HG03460 (cell line): ENCODE data around the gene FBXO33.
A peak's percentile ranks its signal among the peaks of the same experiment; 100 is the strongest.

Experiments
- ATAC-seq: cut with Tn5 transposase; IDR thresholded peaks from one replicate; pipeline ENCODE4 v1.9.1; 2021; ENCODE audit not compliant: unreplicated experiment

Gene FBXO33, protein sequence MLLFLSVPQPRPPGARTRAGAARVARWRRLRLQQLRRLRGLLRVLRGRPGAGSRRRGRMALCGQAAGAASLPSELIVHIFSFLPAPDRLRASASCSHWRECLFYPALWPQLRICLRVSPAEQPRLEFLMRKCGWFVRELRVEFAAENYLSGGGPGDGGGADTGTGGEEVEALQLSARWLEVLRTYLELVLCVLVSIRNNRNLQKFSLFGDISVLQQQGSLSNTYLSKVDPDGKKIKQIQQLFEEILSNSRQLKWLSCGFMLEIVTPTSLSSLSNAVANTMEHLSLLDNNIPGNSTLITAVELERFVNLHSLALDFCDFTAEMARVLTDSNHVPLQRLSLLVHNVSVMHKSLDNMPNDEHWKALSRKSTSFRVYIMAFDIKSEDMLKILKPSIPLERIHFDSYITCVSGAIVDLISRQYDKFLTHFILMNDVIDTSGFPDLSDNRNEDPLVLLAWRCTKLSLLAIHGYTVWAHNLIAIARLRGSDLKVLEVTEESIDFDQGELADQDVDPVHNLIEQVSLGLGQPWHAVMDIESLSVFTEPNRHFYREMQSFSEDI

DNA sequence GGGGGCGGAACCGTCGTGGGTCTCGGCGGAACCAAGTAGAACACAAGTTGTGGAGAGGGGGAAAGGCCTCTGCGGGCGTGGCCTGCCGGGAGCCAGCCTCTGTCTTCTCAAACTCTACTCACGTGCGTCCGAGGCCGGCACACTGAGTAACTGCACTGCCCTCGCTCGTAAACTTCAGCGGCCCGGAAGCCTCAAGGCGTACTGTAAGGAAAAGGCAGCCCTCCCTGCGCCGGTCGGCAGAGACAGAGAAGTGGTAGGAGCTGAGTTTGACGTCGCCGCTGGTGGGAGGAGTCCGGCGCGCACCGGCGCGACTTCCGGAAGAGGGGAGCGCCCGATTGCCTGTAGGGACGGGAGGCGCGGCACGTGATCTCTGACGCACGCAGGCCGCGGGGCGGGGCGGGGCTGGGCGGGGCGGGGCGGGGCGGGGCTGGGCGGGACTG is at the start of gene FBXO33:
FBXO33 (minus strand) TSS at position 255 of the 440 bp plus-strand sequence. CDS start 271 bp downstream, outside the sequence.
- ATAC-seq = peak; percentile 84

DNA sequence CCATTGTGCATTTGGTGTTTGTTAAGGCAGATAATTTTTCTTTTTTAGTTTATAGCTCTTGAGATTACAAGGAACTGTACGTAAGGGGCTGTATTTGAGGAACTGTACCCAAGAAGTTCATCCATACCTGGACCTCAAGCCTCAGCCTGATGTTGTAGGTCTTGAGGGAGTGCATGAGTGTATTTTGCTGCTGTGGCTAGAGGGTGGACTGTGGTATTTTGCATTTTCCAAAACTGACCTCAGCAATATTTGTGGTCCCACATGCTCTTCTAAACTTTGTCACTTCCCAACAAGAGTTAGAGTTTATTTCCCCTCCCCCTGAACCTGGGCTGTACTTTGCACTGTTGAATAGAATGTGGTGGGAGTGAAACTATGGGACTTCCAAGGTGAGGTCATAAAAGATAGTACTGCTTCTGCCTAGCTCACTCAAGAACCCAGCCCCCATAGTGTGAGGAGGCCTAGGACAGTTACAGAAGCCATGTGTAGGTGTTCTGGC is 42.2 kb upstream of the FBXO33 start:
- ATAC-seq = peak; percentile 83

DNA sequence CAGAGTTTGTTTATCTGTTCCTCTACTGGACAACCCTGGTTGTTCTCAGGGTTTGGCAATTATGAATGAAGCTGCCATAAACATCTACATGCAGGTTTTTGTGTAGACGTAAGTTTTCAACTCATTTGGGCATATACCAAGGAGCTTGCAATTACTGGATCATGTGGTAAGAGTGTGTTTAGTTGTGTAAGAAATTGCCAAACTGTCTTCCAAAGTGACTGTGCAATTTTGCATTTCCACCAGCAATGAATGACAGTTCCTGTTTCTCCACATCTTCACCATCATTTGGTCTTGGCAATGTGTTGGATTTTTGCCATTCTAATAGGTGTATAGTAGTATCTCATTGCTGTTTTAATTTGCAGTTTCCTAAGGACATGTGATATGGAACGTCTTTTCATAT is 39.8 kb upstream of the FBXO33 start:
- no peak for ATAC-seq

DNA sequence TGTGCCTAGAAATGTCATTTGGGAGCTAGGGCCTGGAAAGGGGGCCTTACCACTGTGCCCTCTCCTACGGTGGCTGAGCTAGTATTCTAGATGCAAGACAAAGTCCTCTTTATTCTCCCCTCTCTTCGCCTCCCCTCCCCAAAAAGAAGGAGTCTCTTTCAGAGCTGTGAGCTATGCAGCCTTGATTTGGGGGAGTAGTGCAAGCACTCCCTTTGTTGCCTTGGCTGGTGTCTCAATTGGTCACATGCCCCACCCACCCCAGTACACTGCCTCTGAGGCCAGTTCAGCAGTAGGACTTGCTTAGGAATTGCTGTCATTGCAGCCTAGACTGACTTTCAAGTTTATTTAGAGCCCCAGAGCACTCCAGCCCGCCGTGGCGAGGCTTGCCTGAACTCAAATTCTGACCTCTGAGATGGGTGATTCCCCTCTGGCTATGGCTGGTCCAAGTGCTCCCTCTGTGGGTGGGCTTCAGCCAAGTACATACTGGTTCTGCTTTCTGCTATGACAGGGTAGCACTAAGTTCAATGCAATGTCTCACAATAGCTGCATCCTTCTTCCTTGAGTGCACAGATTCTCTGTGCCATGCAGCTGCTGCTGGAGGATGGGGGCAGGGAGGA is 37.0 kb upstream of the FBXO33 start:
- ATAC-seq = peak; percentile 93

DNA sequence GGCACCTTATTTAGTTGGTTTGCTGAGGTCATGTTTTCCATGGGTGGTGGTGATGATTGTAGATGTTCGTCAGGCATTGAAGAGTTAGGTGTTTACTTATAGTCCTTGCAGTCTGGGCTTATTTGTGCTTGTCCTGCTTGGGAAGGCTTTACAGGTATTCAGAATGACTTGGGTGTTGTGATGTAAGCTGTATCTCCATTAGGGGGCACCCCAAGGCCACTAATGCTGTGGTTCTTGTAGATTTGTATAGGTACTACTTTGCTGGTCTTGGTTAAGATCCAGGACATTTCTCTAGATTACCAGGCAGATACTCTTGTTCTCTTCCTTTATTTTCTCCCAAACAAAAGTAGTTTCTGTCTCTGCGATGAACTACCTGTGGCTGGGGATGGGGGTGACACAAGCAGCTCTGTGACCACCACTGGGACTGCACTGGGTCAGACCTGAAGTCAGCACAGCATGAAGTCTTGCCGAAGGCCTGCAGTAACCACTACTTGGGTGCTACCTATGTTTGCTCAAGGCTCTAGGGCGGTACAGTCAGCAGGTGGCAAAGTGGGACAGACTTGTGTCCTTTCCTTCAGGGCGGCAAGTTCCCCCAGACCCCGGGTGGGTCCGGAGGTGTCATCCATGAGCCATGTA is 35.8 kb upstream of the FBXO33 start:
- no peak for ATAC-seq

DNA sequence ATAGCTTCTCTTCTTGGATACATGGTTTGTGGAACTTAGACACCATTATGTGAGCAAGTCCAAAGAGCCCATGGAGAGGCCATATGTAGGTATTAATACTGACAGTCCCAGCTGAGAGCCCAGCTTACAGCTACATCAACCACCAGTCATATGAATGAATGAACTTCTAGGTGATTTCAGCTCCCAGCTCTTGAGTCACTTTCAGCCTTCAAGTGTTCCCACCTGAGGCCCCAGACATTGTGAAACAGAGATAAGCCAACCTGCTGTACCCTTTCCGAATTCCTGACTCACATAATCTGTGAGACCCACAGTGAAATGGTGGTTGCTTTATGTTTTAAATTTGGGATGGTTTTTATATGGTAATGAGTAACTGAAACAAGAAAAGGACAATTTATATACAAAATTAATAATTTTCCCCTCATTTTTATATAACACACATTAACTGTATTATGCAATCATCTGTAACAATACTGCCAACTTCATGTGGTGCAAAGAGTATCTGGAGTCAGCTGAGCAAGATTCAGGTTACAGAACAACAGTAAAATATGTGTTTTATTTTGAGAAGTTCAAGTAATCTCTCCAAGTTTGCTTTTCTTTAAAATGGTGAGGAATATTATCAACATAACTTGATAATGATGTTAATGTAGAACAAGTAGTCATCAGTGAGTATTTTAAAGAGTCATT is 27.7 kb upstream of the FBXO33 start:
- ATAC-seq = no peak

DNA sequence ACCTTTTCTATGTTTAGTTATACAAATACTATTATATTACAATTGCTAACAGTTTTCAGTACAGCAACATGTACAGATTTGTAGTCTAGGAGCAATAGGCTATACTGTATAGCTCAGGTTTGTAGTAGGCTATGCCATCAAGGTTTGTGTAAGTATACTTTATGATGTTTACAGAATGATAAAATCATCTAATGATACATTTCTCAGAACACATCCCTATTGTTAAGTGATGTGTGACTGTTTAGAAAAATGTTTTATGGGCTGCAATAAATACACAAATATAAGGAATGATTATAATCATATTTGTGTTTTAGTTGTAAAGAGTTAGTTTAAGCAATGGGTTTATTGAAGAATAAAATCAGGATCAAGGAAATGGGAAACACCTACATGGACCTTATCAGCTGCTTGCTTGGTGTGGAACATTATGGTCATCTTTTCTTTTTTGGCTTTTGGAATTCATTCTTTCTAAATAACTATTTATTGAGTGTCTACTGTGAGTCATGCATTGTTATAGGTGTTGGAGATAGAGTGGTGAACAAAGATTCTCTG is 24.5 kb upstream of the FBXO33 start:
- no peak for ATAC-seq

DNA sequence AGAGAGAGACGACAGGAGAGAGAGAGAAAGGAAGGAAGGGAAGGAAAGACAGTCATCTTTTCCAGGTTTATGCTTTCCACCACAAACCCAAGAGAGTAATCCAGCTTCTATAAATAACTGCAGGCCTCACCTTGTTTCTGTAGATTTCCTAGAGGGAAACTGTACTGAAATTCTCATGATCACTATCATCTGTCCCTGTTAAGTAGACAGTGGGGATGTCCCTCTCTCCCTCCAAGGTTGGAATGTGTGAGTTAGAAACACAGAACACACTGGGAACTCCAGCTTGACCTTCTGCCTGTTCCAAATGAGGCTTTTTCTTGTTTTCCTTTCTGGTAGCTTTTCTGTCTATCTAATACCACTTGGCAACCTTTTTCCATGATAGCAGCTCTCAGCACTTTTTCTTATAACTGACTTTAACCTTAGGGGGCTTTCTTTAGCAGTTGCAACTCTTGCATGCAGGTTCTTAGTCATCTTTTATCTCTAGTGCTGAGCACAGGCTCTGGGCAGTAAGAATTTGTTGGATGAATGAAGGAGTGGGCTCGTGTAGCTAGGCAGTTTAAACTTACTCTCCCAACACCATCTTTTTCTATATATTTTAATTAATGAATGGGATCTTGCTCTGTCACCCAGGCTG is 22.8 kb upstream of the FBXO33 start:
- no peak for ATAC-seq

DNA sequence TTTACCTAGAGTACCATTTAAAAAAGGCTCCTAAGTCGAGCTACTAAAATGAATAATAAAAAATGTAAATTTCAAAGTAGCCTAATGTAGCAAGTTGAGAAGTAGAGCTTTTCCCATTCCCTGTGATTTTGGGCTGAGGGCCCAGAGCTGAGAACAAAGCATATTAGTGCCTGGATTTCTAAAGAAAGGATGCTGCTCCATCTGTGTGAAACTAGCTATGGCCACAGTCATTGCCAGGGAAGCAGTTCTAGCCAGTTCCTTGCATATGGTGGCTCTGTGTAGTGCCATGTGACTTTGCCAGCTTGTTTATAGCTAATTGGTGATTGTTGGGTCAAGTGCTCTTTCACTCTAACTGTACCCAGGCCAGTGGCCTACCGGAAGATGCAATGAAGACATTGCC is 20.4 kb upstream of the FBXO33 start:
- ATAC-seq = no peak

DNA sequence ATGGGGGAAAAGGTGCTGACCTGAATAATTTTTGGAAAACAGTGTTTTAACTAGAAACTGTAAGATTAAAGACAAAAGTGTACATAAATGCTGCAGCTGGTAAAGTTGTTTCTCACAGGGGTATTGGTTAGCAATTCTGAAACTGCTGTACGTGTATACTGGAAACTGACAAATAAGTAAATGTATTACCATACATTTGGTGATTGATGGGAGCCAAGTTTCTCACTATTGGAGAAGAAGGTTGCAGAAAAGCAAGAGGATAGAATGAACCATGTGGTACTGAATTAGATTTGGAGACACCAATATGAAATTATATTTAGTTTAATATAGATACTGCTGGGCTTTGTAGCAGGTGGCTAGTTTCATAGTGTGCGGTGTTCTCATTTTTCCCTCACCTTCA is 19.6 kb upstream of the FBXO33 start:
- no peak for ATAC-seq

DNA sequence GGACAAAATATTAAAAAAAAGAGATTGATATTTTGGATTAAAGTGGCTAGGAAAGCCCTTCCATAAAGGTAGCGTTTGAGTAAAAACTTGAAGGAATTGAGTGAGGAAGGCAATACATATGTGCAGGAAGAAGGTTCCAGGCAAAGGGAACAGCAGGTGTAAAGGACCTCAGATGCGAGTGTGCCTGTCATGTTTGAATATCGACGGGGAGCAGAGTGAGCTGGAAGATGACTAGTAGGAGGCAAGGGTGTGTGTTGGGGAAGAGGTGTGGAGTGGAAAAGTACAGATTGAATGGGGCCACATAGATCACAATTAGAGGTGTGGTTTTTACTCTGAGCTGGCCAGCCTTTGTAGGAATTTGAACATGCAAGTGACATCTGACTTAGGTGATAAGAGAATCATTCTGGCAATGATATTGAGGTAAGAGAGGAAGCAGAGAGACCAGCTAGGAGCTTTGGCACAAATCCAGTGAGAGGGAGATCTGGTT is 15.0 kb upstream of the FBXO33 start:
- no peak for ATAC-seq

DNA sequence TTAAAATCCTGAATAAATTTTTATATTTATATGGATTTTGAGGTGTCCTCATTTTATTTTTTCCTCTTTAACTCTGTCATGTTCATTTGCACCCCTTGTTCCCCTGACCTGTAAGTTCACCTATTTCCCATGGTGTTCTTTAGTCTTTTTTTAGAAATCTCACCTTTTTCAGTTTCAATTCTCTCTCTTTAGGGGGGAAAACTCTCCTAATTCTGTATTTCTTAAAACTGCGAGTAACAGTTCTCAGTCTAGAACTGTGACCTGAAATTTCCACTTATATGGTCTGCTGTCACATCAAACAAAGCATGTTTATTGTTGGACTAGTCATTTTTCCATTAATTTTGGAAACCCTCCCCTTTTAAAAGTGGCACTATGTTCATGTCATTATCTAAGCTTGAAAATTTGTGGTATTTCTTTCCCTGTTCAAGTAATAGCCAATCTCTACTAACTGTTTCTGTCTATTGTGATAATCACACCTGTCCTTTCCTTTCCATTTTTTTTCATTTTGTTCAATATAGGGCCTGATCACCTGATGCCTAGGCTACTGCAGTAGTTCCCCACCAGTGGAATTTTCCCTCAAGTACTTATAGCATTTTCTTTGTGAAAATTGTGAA is 14.0 kb upstream of the FBXO33 start:
- peak; percentile 48 for ATAC-seq

DNA sequence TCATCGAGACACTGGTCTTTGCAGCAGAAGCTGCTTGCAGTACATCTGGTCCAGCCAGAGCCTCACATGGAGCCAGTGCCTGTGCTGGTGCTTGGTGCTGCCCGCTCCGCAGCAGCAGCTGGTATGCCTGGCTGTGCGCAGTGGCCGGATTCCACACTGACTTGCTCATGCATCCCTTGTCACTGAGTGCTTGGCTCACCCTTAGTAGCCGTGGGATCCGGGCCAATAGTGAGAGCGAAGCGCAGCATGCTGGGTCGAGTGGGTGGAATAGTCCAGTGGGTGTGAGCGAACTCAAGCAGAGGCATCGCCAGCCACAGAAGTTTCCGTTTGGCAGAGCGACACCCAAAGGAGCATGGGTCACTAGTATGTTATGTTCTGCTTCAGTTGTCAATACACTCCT is 10.1 kb upstream of the FBXO33 start:
- ATAC-seq = no peak

DNA sequence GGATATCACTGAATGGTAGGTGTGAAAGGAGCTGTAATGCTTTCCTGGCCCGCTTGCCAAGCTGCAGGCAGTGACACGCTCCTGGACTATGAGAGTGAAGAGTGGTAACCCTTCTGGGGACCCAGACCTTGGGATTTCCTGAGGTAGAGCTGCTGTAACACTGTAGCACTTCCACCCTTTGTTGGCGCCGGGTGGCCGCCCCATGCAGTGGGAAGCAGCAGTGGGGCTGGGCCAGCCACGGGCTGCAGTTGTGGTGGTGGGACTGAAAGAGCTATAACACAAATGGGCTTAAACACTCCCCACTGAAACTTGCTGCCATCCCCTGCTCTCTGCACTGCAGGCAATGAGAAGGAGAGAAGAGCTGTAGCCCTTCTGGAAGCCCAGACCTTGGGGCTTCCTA is 9.6 kb upstream of the FBXO33 start:
- no peak for ATAC-seq

DNA sequence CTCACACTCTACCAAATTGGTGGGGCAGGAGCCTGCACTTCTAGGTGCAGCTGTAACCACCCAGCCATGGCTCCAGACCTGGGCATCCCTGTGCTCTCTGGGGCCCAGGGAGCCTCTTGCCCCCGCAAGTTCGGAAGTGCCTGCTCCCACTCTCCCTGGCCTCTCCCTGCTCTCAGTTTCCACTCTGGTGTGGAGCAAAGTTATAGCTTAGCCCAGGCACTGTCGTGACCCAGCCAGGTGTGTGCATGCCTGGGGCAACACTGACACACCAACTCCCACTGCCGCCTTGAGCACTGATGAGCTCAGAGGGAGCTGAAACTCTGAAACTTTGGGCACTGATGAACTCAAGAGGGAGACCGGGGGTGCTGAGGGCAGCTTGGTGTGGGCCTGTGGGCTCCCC is 8.7 kb upstream of the FBXO33 start:
- no peak for ATAC-seq

DNA sequence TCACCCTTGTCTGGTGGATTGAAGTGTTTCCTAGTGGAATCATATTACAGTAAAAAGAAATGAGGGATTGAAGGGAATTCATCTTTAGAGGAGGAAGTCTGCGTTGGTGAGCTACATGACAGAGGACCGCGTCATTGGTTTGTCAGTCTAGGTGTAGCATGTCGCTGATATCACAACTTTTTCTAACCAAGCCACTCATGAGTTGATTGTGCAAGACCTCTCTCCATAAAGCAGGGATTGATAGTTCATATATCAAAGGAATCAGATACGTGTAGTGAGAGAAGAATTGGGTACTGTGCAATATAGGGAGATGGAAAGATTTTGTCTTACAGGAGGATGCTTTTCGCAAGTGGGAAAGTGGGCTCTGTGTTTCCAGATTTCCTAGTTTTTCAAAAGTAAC is 3.0 kb upstream of the FBXO33 start:
- ATAC-seq = no peak

DNA sequence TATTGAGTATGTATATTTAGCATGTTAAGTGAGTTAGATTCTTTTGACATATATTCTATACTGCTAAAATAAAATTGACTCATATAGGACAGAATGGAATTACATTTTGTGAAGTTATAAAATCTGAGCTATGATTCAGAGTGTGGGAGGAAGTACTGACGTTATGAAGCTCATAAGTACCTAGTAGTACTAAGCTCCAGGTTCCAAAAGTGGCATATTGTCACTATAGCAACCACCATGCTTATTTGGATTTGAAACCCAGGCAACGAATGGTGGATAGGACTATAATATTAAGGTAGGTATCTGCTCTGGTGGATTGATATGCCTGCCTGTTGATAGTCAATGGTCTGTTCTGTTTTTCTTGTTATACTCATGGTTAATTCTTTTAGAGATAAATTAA is 2.2 kb upstream of the FBXO33 start:
- no peak for ATAC-seq

DNA sequence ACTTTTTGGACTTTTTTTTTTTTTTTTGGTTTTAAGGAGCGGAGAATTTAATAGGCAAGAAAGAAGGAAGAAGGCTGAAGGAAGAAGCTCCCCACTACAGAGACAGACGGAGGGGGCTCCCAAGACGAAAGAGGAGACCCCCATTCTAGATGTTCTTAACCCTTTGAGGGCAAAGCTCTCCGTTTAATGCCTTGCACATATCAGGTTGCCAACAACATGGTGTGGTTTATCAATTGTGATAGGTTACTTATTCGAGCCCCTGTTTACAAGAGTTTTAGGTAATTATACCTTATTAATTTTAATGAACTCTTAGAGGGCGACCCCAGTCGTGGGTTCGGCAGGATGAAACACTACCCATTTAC is 1.2 kb upstream of the FBXO33 start:
- ATAC-seq = no peak

DNA sequence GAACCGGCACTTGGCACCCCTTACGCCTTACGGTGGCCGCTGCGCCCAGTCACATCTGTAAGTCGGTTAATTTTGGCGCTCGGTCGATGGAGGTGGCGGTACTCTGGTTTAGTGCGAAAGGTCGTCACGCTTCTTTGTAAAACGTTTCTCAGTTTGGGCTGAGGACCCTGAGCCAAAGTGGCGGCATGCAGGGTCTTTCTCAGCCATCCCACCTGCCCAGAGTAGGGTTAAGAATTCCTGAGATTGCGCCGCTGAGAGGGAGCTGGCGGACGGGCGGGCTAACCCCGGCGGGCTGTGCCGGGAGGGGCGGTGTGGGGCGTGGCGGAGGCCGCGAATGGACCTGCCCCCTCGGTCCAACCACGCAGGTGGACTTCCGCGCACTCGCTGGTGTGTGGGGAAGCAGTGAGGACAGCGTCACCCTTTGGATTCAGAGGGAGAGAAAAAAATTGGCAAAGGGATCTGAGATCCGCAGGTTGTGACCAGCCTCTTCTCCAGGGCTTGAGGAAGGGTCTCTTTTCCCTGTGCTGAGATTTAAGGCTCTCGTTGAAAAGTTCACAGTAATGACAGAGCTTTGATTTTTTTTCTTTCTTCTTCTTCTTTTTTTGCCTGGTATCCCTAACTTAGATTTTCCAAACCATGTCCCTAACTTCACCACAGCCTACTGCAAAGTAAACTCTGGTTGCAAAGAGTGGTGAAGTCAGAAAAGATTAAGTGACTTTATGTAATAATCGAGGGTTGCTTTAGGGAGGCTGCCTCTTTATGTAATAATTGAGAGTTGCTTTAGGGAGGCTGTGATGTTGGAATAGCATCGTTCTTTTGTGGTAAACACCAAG is 602 bp upstream of the FBXO33 start:
- peak; percentile 67 for ATAC-seq
